Measurements from ENCODE around the gene RASAL2. TPM values are rescaled to one million over a fixed set of nuclear protein-coding genes. Genes with fewer than 3 reads are reported as not detected.
"Not testable (repeated sequence)": the region's sequence is repeated elsewhere in the genome, so short reads cannot be mapped to it uniquely, and the experiment has no call there.

Gene RASAL2
- total RNA-seq, 1 donor from 2014 or later: 19.2 TPM

DNA sequence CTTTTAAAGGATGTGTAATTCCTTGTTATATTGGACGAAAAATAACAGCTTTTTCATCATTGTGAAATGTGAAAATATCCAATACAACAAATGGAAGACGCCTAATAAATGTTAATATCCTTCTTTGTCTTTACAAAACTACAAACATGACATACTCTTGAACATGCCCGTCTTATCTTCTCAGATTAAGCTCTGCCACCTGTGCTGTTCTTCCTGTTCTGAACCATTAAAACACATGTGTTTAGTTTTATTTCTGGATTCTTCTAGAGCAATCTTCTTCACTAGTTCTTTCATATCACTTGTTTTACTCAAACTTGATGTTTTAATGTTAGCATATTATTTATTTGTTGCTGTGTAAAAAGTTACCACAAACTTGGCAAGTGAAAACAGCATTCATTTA lies 255.9 kb downstream of the RASAL2 start:
- no peak for ATAC-seq

DNA sequence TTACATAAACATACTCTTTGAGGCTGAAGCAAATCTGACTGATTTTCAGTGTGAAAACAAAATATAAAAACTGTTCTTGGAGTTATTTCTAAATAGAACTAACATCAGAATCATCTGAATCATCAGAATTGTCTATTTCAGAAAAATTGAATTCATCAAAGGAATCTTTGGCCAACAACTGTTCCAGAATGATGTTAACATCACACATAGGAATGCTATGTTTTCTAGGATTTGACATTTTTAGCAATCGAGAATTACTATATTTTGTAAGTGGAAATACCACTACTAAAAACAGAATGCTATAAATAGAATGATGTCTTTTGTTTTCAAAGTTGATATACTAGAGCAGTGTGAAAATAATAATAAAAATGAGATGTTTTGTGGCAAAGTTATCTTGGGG lies 258.0 kb downstream of the RASAL2 start:
- ATAC-seq: not testable (repeated sequence)

DNA sequence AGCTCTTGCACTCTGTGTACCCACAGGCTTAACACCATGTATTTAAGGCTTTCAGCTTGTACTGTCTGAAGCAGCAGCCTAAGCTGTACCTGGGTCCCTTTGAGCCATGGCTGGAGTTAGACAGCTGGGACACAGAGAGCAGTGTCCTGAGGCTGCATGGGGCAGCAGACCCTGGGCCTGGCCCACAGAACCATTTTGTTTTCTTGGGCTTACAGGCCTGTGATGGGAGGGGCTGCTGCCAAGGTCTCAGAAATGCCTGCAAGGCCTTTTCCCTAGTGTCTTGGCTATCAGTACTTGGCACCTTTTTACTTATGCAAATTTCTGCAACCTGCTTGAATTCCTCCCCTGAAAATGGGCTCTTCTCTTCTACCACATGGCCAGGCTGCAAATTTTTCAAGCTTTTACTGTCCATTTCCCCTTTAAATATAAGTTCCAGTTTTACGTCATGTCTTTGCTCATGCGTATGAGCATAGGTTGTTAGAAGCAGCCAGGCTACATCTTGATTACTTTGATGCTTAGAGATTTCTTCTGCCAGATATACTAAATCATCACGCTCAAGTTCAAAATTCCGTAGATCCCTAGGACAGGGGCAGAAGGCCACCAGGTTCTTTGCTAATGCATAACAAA lies 259.0 kb downstream of the RASAL2 start:
- ATAC-seq: no peak

DNA sequence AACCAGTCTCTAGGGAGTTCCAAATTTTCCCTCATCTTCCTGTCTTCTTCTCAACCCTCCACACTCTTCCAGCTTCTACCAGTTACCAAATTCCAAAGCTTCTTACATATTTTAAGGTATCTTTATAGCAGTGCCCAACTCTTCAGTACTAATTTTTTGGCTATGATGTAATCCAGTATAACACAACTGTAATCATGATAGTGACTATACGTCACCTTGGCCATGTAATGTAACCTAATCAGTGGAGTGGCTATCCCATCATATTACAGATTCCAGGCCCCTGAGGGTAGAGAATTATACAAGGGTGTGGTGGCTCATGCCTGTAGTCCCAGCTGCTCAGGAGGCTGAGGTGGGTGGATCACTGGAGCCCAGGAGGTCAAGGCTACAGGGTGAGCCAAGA lies 259.6 kb downstream of the RASAL2 start:
- no peak for ATAC-seq

DNA sequence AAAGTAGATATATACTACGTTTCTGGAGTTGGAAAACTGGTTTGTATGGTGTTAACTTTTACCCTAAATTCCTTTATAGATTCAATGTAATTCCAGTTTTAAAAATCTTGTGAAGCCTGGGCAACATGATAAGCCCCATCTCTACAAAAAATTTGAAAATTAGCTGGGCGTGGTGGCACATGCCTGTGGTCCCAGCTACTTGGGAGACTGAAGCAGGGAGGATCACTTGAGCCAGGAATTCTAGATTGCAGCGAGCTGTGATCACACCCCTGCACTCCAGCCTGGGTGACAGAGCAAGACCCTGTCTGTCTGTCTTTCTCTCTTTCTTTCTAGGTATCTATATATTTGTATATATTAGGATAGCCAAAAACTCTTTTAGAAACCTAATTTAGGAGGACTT lies 260.9 kb downstream of the RASAL2 start:
- ATAC-seq: no peak

DNA sequence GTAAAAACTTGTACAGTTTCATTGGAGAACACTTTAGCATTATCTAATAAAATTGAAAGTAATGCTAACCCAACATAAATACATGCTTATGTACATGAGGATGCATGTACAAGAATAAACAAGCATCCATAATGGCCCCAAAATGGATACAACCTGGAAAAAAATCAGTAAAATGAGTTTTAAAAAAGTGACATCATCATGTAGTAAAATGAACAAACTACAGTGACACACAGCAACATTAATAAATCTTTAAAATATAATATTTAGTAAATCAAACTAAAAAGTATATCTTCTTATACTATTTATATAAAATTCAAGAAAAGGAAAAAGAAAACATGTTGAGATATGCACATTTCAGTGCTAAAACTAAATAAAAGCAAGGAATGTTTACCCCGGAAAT lies 262.4 kb downstream of the RASAL2 start:
- ATAC-seq: no peak

DNA sequence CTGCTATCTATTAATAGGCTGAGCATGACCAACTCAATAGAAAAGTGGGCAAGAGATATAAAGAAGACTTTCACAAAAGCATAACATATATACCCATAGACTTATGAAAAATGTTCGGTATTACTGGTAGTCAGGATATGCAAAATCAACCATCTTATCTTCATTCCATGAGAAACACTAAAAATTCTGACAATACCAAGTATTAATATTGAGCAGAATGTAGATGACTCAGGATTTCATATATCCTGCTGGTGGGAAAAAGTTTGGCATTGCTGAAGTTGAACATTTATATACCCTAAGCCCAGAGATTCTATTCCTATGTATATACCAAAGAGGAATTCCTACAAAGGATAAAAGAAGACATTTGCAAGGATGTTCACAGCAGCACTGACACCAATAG lies 264.6 kb downstream of the RASAL2 start:
- no peak for ATAC-seq

DNA sequence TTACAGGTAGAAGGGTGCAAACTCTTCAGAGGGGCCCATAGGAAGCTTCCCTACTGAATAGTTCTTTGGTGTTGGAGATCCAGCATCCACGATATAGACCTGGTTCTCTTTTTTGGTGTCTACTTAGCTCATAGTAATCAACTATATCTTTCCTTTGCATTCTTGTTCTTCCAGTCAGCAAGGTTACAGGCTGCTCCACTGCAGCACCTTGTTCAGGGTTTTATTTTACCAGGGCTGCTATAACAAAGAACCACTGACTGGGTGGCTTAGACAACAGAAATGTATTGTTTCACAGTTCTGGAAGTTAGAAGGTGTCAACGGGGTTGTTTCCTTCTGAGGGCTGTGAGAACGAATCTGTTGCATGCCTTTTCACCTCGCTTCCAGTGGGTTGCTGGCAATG lies 266.5 kb downstream of the RASAL2 start:
- peak; percentile 53 for ATAC-seq

DNA sequence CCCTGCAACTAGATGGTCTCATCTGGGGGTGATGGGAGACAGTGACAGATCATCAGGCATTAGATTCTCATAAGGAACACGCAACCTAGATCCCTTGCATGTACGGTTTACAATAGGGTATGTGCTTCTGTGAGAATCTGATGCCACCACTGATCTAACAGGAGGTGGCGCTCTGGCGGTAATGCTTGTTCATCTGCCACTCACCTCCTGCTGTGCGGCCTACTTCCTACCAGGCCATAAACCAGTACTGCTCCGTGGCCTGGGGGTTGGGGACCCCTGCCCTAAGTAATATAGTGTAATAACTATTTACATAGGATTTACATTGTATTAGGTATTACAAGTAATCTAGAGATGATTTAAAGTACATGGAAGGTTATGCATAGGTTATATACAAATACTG lies 267.9 kb downstream of the RASAL2 start:
- no peak for ATAC-seq

DNA sequence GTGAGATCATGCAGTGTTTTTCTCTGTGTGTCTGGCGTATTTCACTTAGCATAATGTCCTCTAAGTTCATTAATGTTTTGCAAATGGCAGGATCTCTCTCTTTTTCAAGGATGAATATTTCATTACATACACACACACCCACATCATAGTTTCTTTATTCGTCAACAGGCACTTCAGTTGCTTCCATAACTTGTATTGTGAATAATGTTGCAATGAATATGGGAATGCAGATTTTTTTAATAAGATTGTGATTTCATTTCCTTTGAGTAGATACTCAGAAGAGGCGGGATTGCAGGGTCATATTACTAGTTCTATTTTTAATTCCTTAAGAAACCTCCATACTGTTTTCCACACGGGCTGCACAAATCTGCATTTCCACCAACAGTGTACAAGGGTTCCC lies 268.8 kb downstream of the RASAL2 start:
- ATAC-seq: no peak

DNA sequence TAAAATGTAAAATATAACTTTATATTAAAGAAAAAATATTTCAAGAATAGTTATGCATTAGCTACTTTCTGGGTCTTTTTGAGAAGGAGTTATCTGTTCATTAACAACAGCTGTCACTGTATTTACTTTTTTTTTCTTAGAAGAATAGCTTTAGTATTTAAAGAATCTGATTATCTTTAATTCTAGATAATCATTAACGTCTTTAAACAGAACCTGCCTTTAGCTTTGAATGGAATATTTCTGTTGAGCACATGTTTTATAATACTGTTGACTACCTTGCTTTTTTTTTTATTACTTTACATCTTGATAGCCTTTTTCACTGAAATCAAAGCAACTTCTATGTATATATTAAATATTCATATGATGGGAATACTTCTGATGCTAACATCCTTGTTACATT lies 270.9 kb downstream of the RASAL2 start:
- no peak for ATAC-seq

DNA sequence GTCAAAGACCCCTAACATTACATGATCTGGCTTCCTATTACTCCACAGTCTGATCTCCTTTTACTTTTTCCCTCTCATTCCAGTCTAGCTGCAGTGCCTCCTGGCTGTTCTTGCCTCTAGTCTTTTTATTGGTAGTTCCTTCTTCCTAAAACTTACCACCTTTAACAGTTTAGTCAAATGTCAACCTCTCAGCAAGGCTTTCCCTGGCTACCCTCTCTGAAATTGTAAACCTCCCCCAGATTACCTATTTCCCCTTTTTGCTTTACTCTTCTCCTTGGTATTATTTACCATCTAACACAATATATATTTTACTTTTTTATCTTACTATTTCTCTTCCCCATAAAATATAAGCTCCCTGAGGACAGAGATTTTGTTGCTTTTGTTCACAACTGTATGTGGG lies 273.2 kb downstream of the RASAL2 start:
- no peak for ATAC-seq

DNA sequence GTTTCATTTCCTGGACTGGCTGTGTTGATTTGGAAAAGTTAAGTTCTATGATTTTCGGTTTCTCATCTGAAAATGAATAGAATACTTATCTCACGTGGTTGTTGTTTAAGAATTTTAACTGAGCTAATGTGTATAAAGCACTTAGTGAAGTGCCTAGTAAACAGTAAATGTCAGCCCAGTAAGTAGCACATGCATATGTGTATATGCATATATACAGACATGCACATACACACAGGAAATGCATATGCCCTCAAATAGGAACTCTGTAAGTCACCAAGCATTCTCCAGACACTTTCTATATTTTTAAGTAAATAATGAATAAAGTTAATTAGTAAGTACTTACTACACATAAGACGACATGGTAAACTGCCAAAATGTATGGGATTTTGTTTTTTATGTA lies 274.3 kb downstream of the RASAL2 start:
- no peak for ATAC-seq

DNA sequence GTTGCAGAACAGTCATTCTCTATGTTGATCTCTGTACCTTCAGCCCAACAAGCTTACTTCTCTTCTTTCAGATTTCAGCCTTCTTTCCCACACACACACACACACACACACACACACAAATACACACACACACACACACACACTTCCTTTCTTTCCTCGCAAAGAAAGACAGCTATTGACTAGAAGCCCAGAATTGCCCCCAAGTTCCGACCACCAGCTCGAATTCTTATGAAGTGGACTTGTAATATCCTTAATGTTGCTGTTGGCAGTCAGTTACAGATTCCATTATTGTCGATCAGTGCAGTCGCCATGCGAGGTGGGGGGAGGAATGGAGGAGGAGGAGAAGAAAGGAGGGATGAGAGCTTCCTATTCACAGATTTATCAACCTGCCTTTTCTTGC lies 277.3 kb downstream of the RASAL2 start:
- ATAC-seq: no peak

DNA sequence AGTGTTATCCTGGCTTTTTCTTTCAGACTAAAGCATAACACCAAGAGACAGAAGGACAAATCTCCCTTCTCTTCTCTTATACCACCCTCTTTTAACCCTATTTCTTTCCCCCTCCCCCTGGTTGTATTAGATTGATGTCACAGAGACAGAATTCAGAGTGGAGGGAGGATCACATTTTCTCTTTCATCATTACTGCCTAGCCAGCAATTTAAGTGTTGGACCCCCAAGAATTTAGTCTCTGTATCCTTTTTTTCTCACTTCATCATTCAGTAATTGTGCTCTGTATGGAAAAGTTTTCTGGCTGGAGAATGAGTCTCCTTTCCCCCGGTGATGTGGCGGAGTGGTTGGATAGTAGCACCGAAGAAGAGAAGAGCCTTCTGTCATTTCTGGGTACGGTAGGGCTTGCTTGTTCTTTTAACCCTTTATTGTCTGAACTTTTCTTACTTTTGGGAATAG lies 278.1 kb downstream of the RASAL2 start:
- ATAC-seq: no peak

DNA sequence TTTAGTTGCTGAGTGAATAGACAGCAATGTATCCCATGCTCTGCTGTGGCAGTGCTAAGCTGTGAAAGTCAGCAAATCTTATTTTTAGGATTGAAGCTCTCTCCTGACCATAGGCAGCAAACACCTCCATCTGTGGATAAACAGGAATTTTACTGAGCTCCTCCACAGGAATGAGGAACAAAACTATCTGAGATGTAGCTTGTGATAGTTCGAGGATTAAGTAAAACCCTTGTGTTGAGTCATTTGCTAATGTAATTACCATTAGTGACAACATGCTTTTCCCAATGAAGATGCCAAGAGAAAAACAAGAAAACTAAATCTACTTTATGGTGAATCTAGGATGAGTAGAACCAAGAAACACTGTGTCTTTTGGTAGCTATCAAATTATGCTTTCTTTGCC lies 280.1 kb downstream of the RASAL2 start:
- ATAC-seq: peak; percentile 64

DNA sequence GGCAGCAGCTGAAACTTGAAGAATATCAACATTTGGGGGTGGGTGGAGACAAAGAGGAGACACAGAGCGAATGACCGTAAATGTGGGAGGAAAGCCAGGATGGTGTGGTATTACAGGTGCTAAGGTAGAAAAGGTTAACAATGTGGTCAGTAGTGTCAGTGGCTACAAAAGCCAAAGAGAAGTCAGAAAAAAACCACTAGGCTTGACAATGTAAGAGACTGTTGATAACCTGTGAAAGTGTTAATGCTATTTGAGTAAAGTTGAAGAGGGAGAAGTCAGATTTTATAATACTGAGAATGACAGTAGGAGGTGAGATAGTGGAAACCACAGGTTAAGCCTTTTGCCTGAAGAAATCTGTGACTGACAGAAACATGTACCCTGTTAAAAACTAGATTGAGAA lies 282.1 kb downstream of the RASAL2 start:
- ATAC-seq: no peak

DNA sequence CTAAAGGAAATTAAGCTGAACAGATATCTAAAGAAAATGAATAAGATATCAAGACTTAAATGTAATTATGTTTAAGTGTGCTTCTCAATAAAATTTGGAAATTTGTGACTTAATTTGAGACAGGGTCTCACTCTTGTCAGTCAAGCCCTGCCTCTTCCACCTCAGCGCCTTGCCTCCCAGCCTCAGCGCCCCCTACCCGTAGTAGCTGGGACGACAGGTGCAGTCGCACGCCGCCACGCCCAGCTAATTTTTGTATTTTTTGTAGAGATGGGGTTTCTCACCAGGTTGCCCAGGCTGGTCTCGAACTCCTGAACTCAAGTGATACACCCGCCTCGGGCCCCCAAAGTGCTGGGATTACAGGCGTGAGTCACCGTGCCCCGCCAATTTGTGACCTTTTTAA lies 285.9 kb downstream of the RASAL2 start:
- ATAC-seq: no peak

DNA sequence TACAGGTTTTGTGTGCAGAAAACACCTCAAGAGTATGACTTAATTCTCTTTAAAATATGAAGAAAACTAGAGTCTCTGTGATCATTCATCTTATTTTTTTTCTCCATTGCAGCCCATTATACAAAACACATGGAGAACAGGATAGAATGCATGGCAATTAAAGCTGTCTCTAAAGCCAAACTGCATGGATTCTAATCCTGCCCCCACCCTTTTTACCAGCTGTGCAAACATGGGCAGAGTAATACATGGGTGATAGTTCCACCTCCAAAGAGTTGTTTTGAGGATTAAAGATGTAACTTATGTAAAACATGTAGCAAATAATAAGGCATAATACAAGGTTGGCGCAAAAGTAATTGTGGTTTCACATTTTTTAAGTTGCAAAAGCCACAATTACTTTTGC lies 288.5 kb downstream of the RASAL2 start:
- ATAC-seq: no peak

DNA sequence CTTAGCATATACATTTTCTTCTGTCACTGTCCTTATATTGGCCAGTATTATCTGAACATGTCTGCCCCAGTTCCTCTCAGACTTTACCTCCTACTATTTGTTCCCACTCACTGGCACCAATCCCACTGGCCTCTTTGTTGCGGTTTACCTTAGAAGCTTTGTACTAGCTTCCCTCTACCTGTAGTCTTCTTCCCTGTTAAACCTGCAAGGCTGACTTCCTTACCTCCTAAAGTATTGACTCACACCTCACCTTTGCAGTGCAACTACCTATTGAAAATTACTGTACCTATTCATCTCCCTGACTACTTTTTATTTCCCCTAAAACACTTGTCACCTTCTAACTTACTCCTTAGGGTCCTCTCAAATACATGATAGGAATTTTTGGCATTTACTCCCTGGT lies 291.8 kb downstream of the RASAL2 start:
- peak; percentile 82 for ATAC-seq

DNA sequence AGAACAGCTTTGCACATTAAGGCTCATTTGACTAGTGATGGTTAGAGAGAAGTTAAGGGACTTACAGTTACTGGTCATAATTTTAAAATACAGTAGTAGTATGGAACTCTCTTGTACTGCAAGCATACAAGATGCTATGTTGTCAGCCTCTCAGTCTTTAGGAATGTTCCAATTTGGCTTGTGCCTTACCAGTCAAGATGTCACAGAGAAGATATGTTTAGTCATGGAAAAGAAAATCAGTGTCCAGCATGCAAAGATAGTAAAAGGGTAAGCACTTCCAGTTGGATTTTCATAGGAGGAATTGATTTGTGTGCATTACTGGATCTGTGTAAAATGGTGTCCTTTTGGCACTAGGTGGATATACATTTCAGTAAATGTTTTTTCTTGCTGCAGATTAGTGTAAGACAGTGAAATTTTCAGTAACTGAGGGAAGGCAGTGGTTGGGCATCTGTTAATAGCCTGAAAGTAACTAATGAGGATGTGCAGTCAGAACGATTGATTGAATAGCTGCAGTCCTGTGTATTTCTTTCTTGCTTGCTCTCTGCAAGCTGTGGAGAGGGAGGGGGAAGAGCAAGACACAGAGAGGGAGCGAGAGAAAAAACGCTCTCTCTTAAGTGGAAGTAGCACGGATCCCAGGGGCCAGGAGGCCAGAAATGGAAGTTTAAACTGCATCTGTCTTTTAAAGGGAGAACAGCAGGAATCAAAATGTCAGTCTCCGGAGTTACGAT lies 294.7 kb downstream of the RASAL2 start:
- ATAC-seq: no peak

DNA sequence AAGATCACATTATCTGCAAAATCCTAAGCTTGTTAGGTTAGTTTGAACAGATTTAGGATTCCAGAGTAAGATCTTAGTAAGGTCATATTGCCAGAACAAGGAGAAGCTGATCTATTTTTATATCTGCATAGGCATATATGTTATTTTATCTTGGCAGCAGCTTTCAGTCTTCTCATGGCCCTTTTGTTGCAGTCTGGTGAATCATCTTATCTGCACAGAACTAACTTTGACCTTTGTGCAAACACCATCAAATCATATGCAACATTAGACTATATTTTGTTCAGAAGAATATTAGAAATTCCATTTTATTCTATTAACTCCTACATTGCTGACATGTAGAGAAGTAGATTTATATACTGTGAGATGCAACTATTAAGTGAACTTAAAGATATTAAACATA lies 295.5 kb downstream of the RASAL2 start:
- no peak for ATAC-seq

DNA sequence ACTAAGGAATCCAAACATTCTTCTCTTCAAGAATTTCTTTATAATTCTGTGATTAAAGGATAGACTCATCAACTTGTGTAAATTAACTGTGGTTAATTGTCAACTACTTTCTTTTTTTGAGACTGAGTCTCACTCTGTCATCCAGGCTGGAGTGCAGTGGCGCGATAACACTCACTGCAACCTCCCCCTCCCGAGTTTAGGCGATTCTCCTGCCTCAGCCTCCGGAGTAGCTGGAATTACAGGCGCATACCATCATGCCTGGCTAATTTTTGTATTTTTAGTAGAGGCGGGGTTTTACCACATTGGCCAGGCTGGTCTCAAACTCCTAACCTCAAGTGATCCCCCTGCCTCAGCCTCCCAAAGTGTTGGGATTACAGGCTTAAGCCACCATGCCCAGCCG lies 296.4 kb downstream of the RASAL2 start:
- ATAC-seq: not testable (repeated sequence)

DNA sequence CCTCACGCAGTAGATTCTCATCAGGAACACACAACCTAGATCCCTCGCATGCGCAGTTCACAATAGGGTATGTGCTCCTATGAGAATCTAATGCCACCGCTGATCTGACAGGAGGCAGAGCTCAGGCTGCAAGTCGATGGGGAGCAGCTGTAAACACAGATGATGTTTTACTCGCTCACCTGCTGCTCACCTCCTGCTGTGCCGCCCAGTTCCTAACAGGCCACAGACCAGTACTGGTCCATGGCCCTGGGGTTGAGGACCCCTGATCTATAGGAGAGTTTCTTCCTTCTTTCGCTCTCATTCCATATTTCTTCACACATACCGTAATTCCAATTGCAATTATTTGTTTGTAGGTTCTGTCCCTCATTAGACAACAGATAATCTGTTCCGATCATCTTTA lies 299.5 kb downstream of the RASAL2 start:
- ATAC-seq: no peak

DNA sequence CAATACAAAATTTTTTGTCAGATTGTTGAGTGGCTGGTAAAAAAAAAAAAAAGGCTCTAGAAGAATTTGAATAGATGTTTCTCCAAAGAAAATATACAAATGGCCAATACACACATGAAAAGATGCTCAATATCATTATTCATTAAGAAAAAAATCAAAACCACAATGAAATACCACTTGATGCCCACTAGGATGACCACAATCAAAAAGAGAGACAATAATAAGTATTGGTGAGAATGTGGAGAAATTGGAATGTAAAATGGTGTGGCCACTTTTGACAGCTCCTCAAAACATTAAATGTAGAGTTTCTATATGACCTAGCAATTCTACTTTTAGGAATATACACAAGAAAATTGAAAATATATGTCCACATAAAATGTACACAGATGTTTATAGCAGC lies 302.9 kb downstream of the RASAL2 start:
- no peak for ATAC-seq

Measured in esophagus mucosa (tissue), 1 donor.